HCT116 (cell line): Measurements from ENCODE around the gene PHF19. TPM values are rescaled to one million over a fixed set of nuclear protein-coding genes. Genes with fewer than 3 reads are reported as not detected.

Experiments used
- ATAC-seq: fragments of 200-7000 bp; cut with Tn5 transposase; 2 replicates; pipeline ENCODE4 v1.9.1; 2020; ENCODE audit warnings: mild to moderate bottlenecking, moderate library complexity
- BruUV-seq: library from RNA; stranded (reverse); fragments of 400-500 nt; replicated peaks from 2 replicates; lab custom pipeline; 2021; lab: Mats Ljungman, UMichigan
- CTCF ChIA-PET: fragments of 300-600 bp; sonication (Branson Sonifier 250); formaldehyde crosslinking; loops from one replicate; lab custom pipeline; 2021; ENCODE audit warnings: antibody characterized with exemption; lab: Charles Lee
- POLR2A ChIA-PET: fragments of 300-600, 350-600 bp; sonication (Branson Sonifier 250); formaldehyde crosslinking; loops from one replicate; lab custom pipeline; 2021; ENCODE audit warnings: antibody characterized with exemption; lab: Charles Lee
- RAD21 ChIA-PET, 2 experiments: fragments of 300-600 bp; sonication (Branson Sonifier 250); formaldehyde crosslinking; loops; one replicate each; lab custom pipeline; 2023; ENCODE audit warnings: low total read pairs in 2 of 2; ENCODE audit not compliant: uncharacterized antibody in 2 of 2, unreplicated experiment in 2 of 2, low non-redundant PET in 1 of 2; lab: Charles Lee
- DNase-seq: peaks from one replicate; pipeline ENCODE4 v3.0.0-alpha.2; 2010; ENCODE audit warnings: low read depth, low spot score
- H2AFZ ChIP-seq: fragments of 200-600 bp; shearing (Covaris generic), sonication (generic); 2 replicates; pipeline ENCODE4 v1.6.1; 2017; ENCODE audit warnings: low read depth, mixed run types, mixed read lengths, antibody characterized with exemption, low read length; ENCODE audit not compliant: poor library complexity, severe bottlenecking
- H3K27ac ChIP-seq: 2 replicates; pipeline ENCODE4 v1.5.1; 2012; ENCODE audit warnings: low read depth, low read length
- H3K27me3 ChIP-seq: fragments of 200-600 bp; sonication (generic); 2 replicates; pipeline ENCODE4 v1.6.1; 2016; ENCODE audit warnings: mixed run types, low read length, mixed read lengths; ENCODE audit not compliant: insufficient read depth
- H3K36me3 ChIP-seq, 2 experiments: fragments of 200-500 bp in 1 of 2; fragments of 200-600 bp in 1 of 2; sonication (Bioruptor generic) in 1 of 2; sonication (generic) in 1 of 2; 2 replicates each; pipeline versions ENCODE4 v1.5.1 to v1.6.1; 2014 to 2016; ENCODE audit warnings: low read length in 2 of 2, inconsistent platforms in 1 of 2, mixed read lengths in 1 of 2, mixed run types in 1 of 2; ENCODE audit not compliant: insufficient read depth in 2 of 2, control insufficient read depth in 1 of 2
- H3K4me1 ChIP-seq, 2 experiments: fragments of 200-600 bp in 1 of 2; sonication (generic) in 1 of 2; 2 replicates each; pipeline versions ENCODE4 v1.5.1 to v1.6.1; 2012 to 2017; ENCODE audit warnings: low read length in 2 of 2, inconsistent platforms in 1 of 2, mild to moderate bottlenecking in 1 of 2, mixed read lengths in 1 of 2, mixed run types in 1 of 2, moderate library complexity in 1 of 2; ENCODE audit not compliant: insufficient read depth in 2 of 2, control insufficient read depth in 1 of 2
- H3K4me2 ChIP-seq: fragments of 200-600 bp; sonication (generic); 2 replicates; pipeline ENCODE4 v1.6.1; 2017; ENCODE audit warnings: mixed run types, low read length, mixed read lengths
- H3K4me3 ChIP-seq, 2 experiments: fragments of 200-600 bp in 1 of 2; sonication (generic) in 1 of 2; replicated peaks in 1 of 2; 2 replicates each; pipeline ENCODE4 v1.5.1; 2011 to 2016; ENCODE audit warnings: low read length in 2 of 2, control low read depth in 1 of 2, low read depth in 1 of 2, mild to moderate bottlenecking in 1 of 2, mixed read lengths in 1 of 2, mixed run types in 1 of 2
- H3K79me2 ChIP-seq: fragments of 200-600 bp; sonication (generic); 2 replicates; pipeline ENCODE4 v1.6.1; 2017; ENCODE audit warnings: mild to moderate bottlenecking, mixed run types, low read length, moderate library complexity, mixed read lengths; ENCODE audit not compliant: insufficient read depth
- H3K9ac ChIP-seq: fragments of 200-600 bp; sonication (generic); 2 replicates; pipeline ENCODE4 v1.6.1; 2016; ENCODE audit warnings: low read length, mixed read lengths
- H3K9me2 ChIP-seq: fragments of 200-600 bp; sonication (generic), shearing (Covaris generic); 2 replicates; pipeline ENCODE4 v1.6.1; 2017; ENCODE audit warnings: mixed run types, mild to moderate bottlenecking, moderate library complexity; ENCODE audit not compliant: insufficient read depth
- H3K9me3 ChIP-seq, 2 experiments: fragments of 200-500 bp in 1 of 2; fragments of 200-600 bp in 1 of 2; sonication (Bioruptor generic) in 1 of 2; sonication (generic) in 1 of 2; 2 replicates each; pipeline ENCODE4 v1.6.1; 2014 to 2017; ENCODE audit warnings: low read length in 2 of 2, mixed read lengths in 2 of 2, inconsistent platforms in 1 of 2, low read depth in 1 of 2, mild to moderate bottlenecking in 1 of 2, mixed run types in 1 of 2, moderate library complexity in 1 of 2; ENCODE audit not compliant: control insufficient read depth in 1 of 2, insufficient read depth in 1 of 2
- H4K20me1 ChIP-seq: fragments of 200-600 bp; sonication (generic), shearing (Covaris generic); 2 replicates; pipeline ENCODE4 v1.6.1; 2017; ENCODE audit warnings: mixed run types, mild to moderate bottlenecking, moderate library complexity; ENCODE audit not compliant: insufficient read depth
- CBX3 ChIP-seq: IDR thresholded peaks from 2 replicates; pipeline ENCODE4 v1.6.1; 2012; ENCODE audit warnings: low read depth
- EGR1 ChIP-seq: IDR thresholded peaks from 2 replicates; pipeline ENCODE4 v1.6.1; 2012; ENCODE audit warnings: low read depth
- EZH2 ChIP-seq: fragments of 200-600 bp; sonication (generic); IDR thresholded peaks from 2 replicates; pipeline ENCODE4 v1.6.1; 2017; ENCODE audit warnings: antibody characterized with exemption, mixed run types
- MAX ChIP-seq: IDR thresholded peaks from 2 replicates; pipeline ENCODE4 v1.6.1; 2012
- POLR2A ChIP-seq: IDR thresholded peaks from 2 replicates; pipeline ENCODE4 v1.7.0; 2011; ENCODE audit warnings: borderline replicate concordance; ENCODE audit not compliant: insufficient read depth, insufficient read length; ENCODE audit errors: extremely low read depth
- POLR2AphosphoS5 ChIP-seq: IDR thresholded peaks from 2 replicates; pipeline ENCODE4 v1.6.1; 2011; ENCODE audit warnings: mild to moderate bottlenecking, low read depth, low read length, moderate library complexity
- ZNF274 ChIP-seq: fragments of 200-500 bp; sonication (Bioruptor generic); IDR thresholded peaks from 2 replicates; pipeline ENCODE4 v1.6.1; 2014; ENCODE audit warnings: mild to moderate bottlenecking, low read depth, low read length, inconsistent platforms
- intact Hi-C: fragments of 100-400 bp; cut with micrococcal nuclease; formaldehyde crosslinking; loops from 2 replicates; pipeline ENCODE4 v1.10.0; 2022
- total RNA-seq: library from RNA; stranded (reverse); gene quantifications from one replicate; pipeline ENCODE4 v1.2.1, GENCODE V29; 2021; ENCODE audit not compliant: unreplicated experiment
- TF ChIP-seq, protein P1 (sequence below): IDR thresholded peaks from 2 replicates; pipeline ENCODE4 v1.6.1; 2012

PHF19 gene
- total RNA-seq, 1 experiment from 2014 or later, result 74.0 TPM

DNA sequence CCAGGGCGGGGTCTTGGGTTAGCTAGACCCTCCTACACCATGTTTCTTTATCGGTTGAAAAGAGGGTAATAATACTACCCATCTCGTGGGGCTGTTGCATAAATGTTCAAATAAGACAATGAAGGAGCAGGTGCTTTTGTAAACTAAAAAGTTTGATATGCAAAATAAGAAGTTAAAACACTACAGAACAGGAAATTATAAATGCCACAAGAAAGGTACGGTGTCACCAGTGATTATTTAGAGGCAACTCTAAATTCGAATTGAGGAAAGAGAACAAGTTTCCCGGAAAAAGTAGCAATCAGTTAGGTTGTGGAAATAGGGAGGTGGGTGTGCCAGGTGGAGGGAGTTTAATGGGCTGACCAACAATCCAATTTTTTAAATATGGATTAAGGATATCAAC is 2.5 kb upstream of the PHF19 start (continued):
- no peak for TF ChIP-seq EGR1
- TF ChIP-seq, all 23 proteins: peak for 0

DNA sequence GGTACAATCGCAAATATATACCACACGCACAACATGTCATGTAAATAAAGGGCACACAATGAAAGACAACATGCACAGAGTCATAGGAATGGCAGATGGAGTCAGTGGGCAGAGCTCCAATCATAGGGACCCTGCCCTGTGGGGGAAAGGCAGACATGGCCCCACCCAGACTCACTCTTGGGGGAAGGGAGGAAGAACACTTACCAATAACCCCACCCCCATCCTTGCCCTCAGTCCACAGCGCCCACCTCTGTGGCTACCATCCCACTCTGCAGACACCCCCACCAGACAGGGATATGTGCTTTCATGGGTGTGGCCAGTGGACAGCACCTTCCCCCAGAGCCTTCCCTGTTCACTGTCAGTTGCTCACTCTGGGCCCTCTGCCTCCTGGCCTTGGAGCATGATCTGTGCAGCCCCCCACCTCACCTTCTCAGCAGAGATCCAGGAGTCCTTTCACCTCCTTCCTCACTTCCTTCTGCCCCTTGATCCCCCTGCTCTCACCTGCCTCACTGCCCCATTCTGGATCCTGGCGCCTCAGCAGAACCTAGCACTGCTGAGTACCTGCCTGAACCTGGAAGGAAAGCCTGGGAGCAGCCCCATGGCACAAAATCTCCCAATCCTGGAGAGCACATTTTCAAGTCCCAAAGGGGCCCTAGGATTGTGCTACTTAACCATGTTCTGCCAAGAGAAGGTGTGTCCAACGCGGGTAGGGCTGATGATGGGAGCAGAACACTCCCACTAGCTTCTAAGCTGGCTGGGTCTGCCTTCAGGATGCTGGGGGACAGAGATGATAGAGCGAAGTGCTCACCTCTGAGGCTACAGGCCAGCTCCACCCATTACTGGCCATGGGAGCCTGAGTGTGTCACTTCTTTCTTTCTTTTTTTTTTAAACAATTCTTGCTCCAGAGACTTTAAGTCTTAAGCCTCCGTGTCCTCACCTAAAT is 1.5 kb upstream of the PHF19 start:
- peak overlapping the region; percentile 84 for H3K9ac ChIP-seq
- peak overlapping the region; percentile 96 for H3K4me2 ChIP-seq
- no peak for ATAC-seq
- H4K20me1 ChIP-seq, result no peaks in the 10 kb centered on the region
- peak overlapping the region; percentile 45 to 72 for H3K4me3 ChIP-seq
- ChIA-PET RAD21 (no interaction called here), CTCF (no interaction called here), POLR2A (no interaction called here)
- H3K9me2 ChIP-seq, result no peaks in the 10 kb centered on the region
- no peak overlapping the region for H2AFZ ChIP-seq
- H3K4me1 ChIP-seq, result peaks cover 44 to 64% of the 10 kb centered on the region in 2 experiments
- no peak for DNase-seq
- no peaks in the 10 kb centered on the region for H3K9me3 ChIP-seq
- BruUV-seq, result no TSS peak
- H3K27ac ChIP-seq, result peak overlapping the region; percentile 92
- peaks cover 0 to 12% of the 10 kb centered on the region in 2 experiments; a peak in 1 of 4 replicates for H3K36me3 ChIP-seq
- H3K27me3 ChIP-seq, result no peaks in the 10 kb centered on the region
- peaks cover 19% of the 10 kb centered on the region for H3K79me2 ChIP-seq
- intact Hi-C loops, result loop anchor here (5.0 kb wide), 1 partner anchor 59 kb away; no protein-coding TSS in a partner anchor
- TF ChIP-seq EZH2 (no peak), CBX3 (no peak), EGR1 (no peak), POLR2A (peak; percentile 18), ZNF274 (no peak), MAX (no peak), POLR2AphosphoS5 (peak; percentile 40; the same call in 1 of the 2 replicates)
- TF ChIP-seq, protein P1, sequence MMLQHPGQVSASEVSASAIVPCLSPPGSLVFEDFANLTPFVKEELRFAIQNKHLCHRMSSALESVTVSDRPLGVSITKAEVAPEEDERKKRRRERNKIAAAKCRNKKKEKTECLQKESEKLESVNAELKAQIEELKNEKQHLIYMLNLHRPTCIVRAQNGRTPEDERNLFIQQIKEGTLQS, result no peak
